ENCODE measurements around the gene MEX3A.

The MEX3A gene

GRCh38 chr1:156113282-156113950, 31.2 kb upstream of the MEX3A start:
- no peak overlapping the region for H3K4me3 ChIP-seq (ENCODE audit: low read length)
- no peak for TF ChIP-seq ZNF274 (IDR thresholded peaks at IDR 0.05; ENCODE audit: low read depth, low read length)

- TF ChIP-seq ZNF274 (IDR thresholded peaks at IDR 0.05; ENCODE audit: low read depth, low read length) = no peak
- H3K4me3 ChIP-seq (ENCODE audit: low read length) = no peak overlapping the region
These were observed 30.2 kb upstream of the MEX3A start for GRCh38 chr1:156112276-156113137.

GRCh38 chr1:156111355-156111962, 29.2 kb upstream of the MEX3A start:
- no peak for TF ChIP-seq ZNF274 (IDR thresholded peaks at IDR 0.05; ENCODE audit: low read depth, low read length)
- H3K4me3 ChIP-seq (ENCODE audit: low read length) = no peak overlapping the region

- TF ChIP-seq ZNF274 (IDR thresholded peaks at IDR 0.05; ENCODE audit: low read depth, low read length) = no peak
- no peak overlapping the region for H3K4me3 ChIP-seq (ENCODE audit: low read length)
These were observed 28.0 kb upstream of the MEX3A start for GRCh38 chr1:156110252-156110651.

GRCh38 chr1:156108664-156109241, 26.5 kb upstream of the MEX3A start:
- TF ChIP-seq ZNF274 (IDR thresholded peaks at IDR 0.05; ENCODE audit: low read depth, low read length) = no peak
- H3K4me3 ChIP-seq (ENCODE audit: low read length) = no peak overlapping the region

GRCh38 chr1:156108057-156108456, 25.8 kb upstream of the MEX3A start:
- H3K4me3 ChIP-seq (ENCODE audit: low read length) = no peak overlapping the region
- TF ChIP-seq ZNF274 (IDR thresholded peaks at IDR 0.05; ENCODE audit: low read depth, low read length) = no peak

GRCh38 chr1:156106624-156107488, 24.6 kb upstream of the MEX3A start:
- peak overlapping the region; percentile 8; the same call in 1 of the 2 replicates for H3K4me3 ChIP-seq (ENCODE audit: low read length)

GRCh38 chr1:156104861-156105832, 22.9 kb upstream of the MEX3A start:
- TF ChIP-seq ZNF274 (IDR thresholded peaks at IDR 0.05; ENCODE audit: low read depth, low read length) = no peak
- H3K4me3 ChIP-seq (ENCODE audit: low read length) = peak overlapping the region; percentile 17; the same call in 1 of the 2 replicates

More at GRCh38 chr1:156106624-156107488, 24.6 kb upstream of the MEX3A start:
- no peak for TF ChIP-seq ZNF274 (IDR thresholded peaks at IDR 0.05; ENCODE audit: low read depth, low read length)

GRCh38 chr1:156104065-156104810, 22.0 kb upstream of the MEX3A start:
- no peak for TF ChIP-seq ZNF274 (IDR thresholded peaks at IDR 0.05; ENCODE audit: low read depth, low read length)
- no peak overlapping the region for H3K4me3 ChIP-seq (ENCODE audit: low read length)

- H3K4me3 ChIP-seq (ENCODE audit: low read length) = no peak overlapping the region
- TF ChIP-seq ZNF274 (IDR thresholded peaks at IDR 0.05; ENCODE audit: low read depth, low read length) = no peak
These were observed 21.3 kb upstream of the MEX3A start for GRCh38 chr1:156103521-156103947.

GRCh38 chr1:156102633-156103511, 20.6 kb upstream of the MEX3A start:
- TF ChIP-seq ZNF274 (IDR thresholded peaks at IDR 0.05; ENCODE audit: low read depth, low read length) = no peak
- H3K4me3 ChIP-seq (ENCODE audit: low read length) = no peak overlapping the region
